ENCODE results near the gene APOBEC2.
"Not testable (repeated sequence)": the region's sequence is repeated elsewhere in the genome, so short reads cannot be mapped to it uniquely, and the experiment has no call there.

APOBEC2 gene

DNA sequence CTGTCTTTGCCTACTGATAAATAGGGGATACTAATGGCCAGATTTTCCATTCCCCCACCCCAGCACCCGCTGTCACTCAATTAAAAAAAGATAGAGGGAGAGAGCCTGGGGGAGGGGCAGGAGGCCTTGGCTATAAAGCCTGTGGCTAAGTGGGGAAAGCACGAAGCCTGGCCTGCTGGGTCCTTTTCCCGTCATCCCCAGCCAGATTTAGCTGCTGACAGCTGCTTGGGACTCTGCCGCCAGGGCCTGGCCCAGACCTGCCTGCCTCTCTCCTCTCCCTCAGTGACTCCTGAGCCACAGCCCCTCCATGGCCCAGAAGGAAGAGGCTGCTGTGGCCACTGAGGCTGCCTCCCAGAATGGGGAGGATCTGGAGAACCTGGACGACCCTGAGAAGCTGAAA lies at the start of gene APOBEC2:
APOBEC2 (plus strand) TSS at position 162 of the 400 bp plus-strand sequence; CDS start at position 308, 146 bp downstream.
- Mint-ChIP-seq H3K36me3 (ENCODE audit: low read depth) (peaks cover 27% of the 10 kb centered on the region), H3K4me1 (ENCODE audit: low read depth) (peaks cover 16% of the 10 kb centered on the region), H3K4me3 (no peak within 1 kb of the TSS), H3K27ac (peak within 1 kb of the TSS; percentile 84), H3K9me3 (no peaks in the 10 kb centered on the region), H3K27me3 (no peaks in the 10 kb centered on the region)

GRCh38 chr6:41006217-41006616 lies 46.8 kb upstream of the APOBEC2 start:
- H3K9me3 Mint-ChIP-seq; H3K4me3 Mint-ChIP-seq; H3K4me1 Mint-ChIP-seq (ENCODE audit: low read depth); H3K36me3 Mint-ChIP-seq (ENCODE audit: low read depth); H3K27ac Mint-ChIP-seq: not testable (repeated sequence)
- H3K27me3 Mint-ChIP-seq = peaks cover 27% of the 10 kb centered on the region

- not testable (repeated sequence) for H3K9me3 Mint-ChIP-seq; H3K4me1 Mint-ChIP-seq (ENCODE audit: low read depth); H3K36me3 Mint-ChIP-seq (ENCODE audit: low read depth); H3K4me3 Mint-ChIP-seq; H3K27ac Mint-ChIP-seq
- H3K27me3 Mint-ChIP-seq = peaks cover 22% of the 10 kb centered on the region
Measured at GRCh38 chr6:41006980-41007379, 46.0 kb upstream of the APOBEC2 start.

DNA sequence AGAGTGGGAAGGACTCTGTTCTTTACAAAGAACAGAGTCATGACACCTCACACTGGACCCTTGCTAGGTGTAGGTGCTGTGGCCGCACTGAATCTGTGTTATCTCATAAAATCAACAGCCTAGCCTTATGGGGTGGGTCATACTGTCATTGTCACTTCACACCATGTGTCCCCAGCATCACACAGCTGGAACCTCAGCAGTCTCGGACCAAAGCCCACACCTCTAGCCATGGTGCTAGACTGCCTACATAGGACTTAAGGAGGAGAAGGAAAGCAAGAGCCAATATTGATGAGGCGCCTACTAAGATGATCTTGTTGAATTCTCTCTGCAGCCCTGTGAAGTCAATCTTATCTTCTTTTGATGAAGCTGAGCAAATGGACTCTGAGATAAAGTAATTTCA lies 45.0 kb upstream of the APOBEC2 start:
- H3K36me3 Mint-ChIP-seq (ENCODE audit: low read depth) = no peaks in the 10 kb centered on the region
- H3K27me3 Mint-ChIP-seq = peaks cover 16% of the 10 kb centered on the region
- no peaks in the 10 kb centered on the region for H3K9me3 Mint-ChIP-seq
- no peak overlapping the region for H3K4me3 Mint-ChIP-seq
- H3K27ac Mint-ChIP-seq = no peak overlapping the region
- no peaks in the 10 kb centered on the region for H3K4me1 Mint-ChIP-seq (ENCODE audit: low read depth)

GRCh38 chr6:41009669-41010068 lies 43.3 kb upstream of the APOBEC2 start:
- H3K27ac Mint-ChIP-seq = no peak overlapping the region
- no peaks in the 10 kb centered on the region for H3K4me1 Mint-ChIP-seq (ENCODE audit: low read depth)
- no peaks in the 10 kb centered on the region for H3K9me3 Mint-ChIP-seq
- H3K27me3 Mint-ChIP-seq = peaks cover 7% of the 10 kb centered on the region
- H3K36me3 Mint-ChIP-seq (ENCODE audit: low read depth) = no peaks in the 10 kb centered on the region
- H3K4me3 Mint-ChIP-seq = no peak overlapping the region

DNA sequence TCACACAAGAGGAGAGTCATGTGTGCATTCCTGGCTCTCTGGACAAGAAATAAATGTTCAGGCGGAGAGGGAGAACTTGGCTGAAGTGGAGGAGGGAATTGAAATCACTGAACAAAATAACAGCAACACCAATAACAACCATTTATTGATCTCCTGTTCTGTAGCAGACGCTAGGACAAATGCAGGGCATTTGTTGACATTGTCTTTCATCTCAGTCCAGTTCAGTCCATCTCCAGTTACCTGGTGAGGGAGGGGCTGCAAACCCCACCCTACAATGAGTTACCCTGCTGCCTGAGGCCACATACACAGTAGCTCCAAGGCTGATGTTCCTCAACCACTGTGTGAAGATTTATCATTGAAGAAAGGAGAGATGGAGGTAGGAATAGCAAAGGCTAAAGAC lies 41.3 kb upstream of the APOBEC2 start:
- Mint-ChIP-seq H3K27me3 (no peaks in the 10 kb centered on the region), H3K4me1 (ENCODE audit: low read depth) (no peaks in the 10 kb centered on the region), H3K4me3 (no peak overlapping the region), H3K36me3 (ENCODE audit: low read depth) (no peaks in the 10 kb centered on the region), H3K27ac (no peak overlapping the region), H3K9me3 (no peaks in the 10 kb centered on the region)

- H3K9me3 Mint-ChIP-seq = no peaks in the 10 kb centered on the region
- no peak overlapping the region for H3K27ac Mint-ChIP-seq
Measured at GRCh38 chr6:41013466-41014153, 39.4 kb upstream of the APOBEC2 start.

GRCh38 chr6:41014780-41015179 lies 38.2 kb upstream of the APOBEC2 start:
- no peaks in the 10 kb centered on the region for H3K36me3 Mint-ChIP-seq (ENCODE audit: low read depth)

More at GRCh38 chr6:41013466-41014153, 39.4 kb upstream of the APOBEC2 start:
- Mint-ChIP-seq H3K4me1 (ENCODE audit: low read depth) (no peaks in the 10 kb centered on the region), H3K27me3 (no peaks in the 10 kb centered on the region), H3K4me3 (no peak overlapping the region), H3K36me3 (ENCODE audit: low read depth) (no peaks in the 10 kb centered on the region)

DNA sequence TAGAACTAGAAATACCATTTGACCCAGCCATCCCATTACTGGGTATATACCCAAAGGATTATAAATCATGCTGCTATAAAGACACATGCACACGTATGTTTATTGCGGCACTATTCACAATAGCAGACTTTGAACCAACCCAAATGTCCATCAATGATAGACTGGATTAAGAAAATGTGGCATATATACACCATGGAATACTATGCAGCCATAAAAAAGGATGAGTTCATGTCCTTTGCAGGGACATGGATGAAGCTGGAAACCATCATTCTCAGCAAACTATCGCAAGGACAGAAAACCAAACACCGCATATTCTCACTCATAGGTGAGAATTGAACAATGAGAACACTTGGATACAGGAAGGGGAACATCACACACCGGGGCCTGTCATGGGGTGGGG lies 37.1 kb upstream of the APOBEC2 start:
- not testable (repeated sequence) for H3K4me1 Mint-ChIP-seq (ENCODE audit: low read depth); H3K4me3 Mint-ChIP-seq; H3K27ac Mint-ChIP-seq; H3K27me3 Mint-ChIP-seq; H3K36me3 Mint-ChIP-seq (ENCODE audit: low read depth); H3K9me3 Mint-ChIP-seq

More at GRCh38 chr6:41014780-41015179, 38.2 kb upstream of the APOBEC2 start:
- no peaks in the 10 kb centered on the region for H3K9me3 Mint-ChIP-seq
- H3K27ac Mint-ChIP-seq = no peak overlapping the region
- H3K27me3 Mint-ChIP-seq = no peaks in the 10 kb centered on the region
- H3K4me1 Mint-ChIP-seq (ENCODE audit: low read depth) = no peaks in the 10 kb centered on the region
- no peak overlapping the region for H3K4me3 Mint-ChIP-seq

GRCh38 chr6:41017663-41018062 lies 35.3 kb upstream of the APOBEC2 start:
- H3K4me1 Mint-ChIP-seq (ENCODE audit: low read depth) = no peaks in the 10 kb centered on the region
- H3K27me3 Mint-ChIP-seq = no peaks in the 10 kb centered on the region
- no peaks in the 10 kb centered on the region for H3K9me3 Mint-ChIP-seq
- H3K36me3 Mint-ChIP-seq (ENCODE audit: low read depth) = no peaks in the 10 kb centered on the region
- H3K4me3 Mint-ChIP-seq = no peak overlapping the region
- no peak overlapping the region for H3K27ac Mint-ChIP-seq

- Mint-ChIP-seq H3K27ac (no peak overlapping the region), H3K4me3 (no peak overlapping the region), H3K4me1 (ENCODE audit: low read depth) (no peaks in the 10 kb centered on the region), H3K27me3 (no peaks in the 10 kb centered on the region), H3K9me3 (no peaks in the 10 kb centered on the region), H3K36me3 (ENCODE audit: low read depth) (no peaks in the 10 kb centered on the region)
Measured at GRCh38 chr6:41021832-41022231, 31.2 kb upstream of the APOBEC2 start.

DNA sequence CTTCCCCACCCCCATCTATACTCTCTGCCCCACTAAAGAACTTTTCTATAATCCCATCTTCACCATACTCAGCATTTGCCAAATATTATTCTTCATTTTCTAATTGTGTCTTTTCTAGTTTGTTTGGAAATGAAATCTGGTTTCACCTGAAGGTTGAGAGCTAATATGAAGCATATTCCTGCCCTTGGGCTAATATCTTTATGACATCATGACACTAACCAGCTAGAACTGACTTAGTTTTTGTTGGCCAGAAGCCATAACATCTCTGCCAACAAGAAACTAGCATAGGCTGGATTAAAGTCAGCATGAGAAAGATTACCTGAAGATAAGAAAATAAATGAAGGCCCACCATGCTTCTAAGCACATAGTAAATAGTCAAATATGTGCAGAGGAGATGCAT lies 30.7 kb upstream of the APOBEC2 start:
- H3K27me3 Mint-ChIP-seq = no peaks in the 10 kb centered on the region
- H3K4me1 Mint-ChIP-seq (ENCODE audit: low read depth) = peaks cover 4% of the 10 kb centered on the region
- H3K27ac Mint-ChIP-seq = no peak overlapping the region
- no peaks in the 10 kb centered on the region for H3K36me3 Mint-ChIP-seq (ENCODE audit: low read depth)
- H3K4me3 Mint-ChIP-seq = no peak overlapping the region
- H3K9me3 Mint-ChIP-seq = no peaks in the 10 kb centered on the region

DNA sequence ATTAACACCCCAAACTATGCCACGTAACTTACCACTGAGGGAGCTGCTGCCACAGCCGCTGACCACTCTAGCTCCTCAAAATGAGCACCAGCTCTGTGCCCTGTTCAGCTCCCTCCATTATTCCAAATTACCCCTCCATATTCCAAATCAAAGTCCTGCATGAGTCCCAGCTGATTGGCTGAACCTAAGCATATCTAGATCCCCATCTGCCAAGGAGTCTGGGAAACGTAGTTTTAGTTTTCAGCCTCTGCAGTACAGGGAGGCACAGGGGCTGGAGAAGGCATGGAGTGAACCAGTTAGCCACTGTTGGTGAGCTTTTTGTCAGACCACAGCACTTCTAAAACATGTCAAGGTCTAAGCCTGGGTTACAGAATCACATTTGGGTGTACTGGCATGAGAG lies 29.9 kb upstream of the APOBEC2 start:
- no peak overlapping the region for H3K4me3 Mint-ChIP-seq
- H3K4me1 Mint-ChIP-seq (ENCODE audit: low read depth) = peaks cover 11% of the 10 kb centered on the region

GRCh38 chr6:41025966-41026530 lies 27.0 kb upstream of the APOBEC2 start:
- H3K4me3 Mint-ChIP-seq = no peak overlapping the region

More for the DNA sequence above, 29.9 kb upstream of the APOBEC2 start:
- H3K27ac Mint-ChIP-seq = no peak overlapping the region
- H3K36me3 Mint-ChIP-seq (ENCODE audit: low read depth) = no peaks in the 10 kb centered on the region
- H3K9me3 Mint-ChIP-seq = no peaks in the 10 kb centered on the region
- no peaks in the 10 kb centered on the region for H3K27me3 Mint-ChIP-seq

DNA sequence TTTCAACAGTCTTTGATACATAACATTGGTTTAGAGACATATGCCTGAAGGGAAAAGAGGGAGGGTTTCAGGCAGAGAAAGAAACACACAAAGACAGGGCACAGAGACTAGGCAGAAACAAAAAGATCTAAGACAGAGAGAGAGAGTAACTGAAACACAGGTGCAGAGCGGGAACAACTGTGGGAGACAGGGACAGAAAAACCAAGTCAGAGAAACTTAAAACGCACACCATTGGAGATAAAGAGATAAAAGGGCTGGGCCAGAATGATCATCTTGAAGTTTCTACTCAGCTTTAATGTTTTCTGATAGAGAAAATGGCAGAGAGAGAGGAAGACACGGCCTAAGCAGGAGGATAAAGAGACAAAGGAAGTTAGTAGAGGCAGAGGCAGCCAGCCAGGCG lies 25.8 kb upstream of the APOBEC2 start:
- Mint-ChIP-seq H3K4me3 (peak overlapping the region; percentile 85), H3K36me3 (ENCODE audit: low read depth) (no peaks in the 10 kb centered on the region), H3K9me3 (no peaks in the 10 kb centered on the region), H3K27me3 (no peaks in the 10 kb centered on the region), H3K4me1 (ENCODE audit: low read depth) (peaks cover 20% of the 10 kb centered on the region), H3K27ac (peak overlapping the region; percentile 86)

More at GRCh38 chr6:41025966-41026530, 27.0 kb upstream of the APOBEC2 start:
- Mint-ChIP-seq H3K36me3 (ENCODE audit: low read depth) (no peaks in the 10 kb centered on the region), H3K9me3 (no peaks in the 10 kb centered on the region), H3K27me3 (no peaks in the 10 kb centered on the region), H3K27ac (no peak overlapping the region), H3K4me1 (ENCODE audit: low read depth) (peaks cover 20% of the 10 kb centered on the region)
